ENCODE data around the gene SLC6A20. TPM values are rescaled to one million over a fixed set of nuclear protein-coding genes. Genes with fewer than 3 reads are reported as not detected.

SLC6A20 gene
- total RNA-seq, 1 donor from 2014 or later: not detected

DNA sequence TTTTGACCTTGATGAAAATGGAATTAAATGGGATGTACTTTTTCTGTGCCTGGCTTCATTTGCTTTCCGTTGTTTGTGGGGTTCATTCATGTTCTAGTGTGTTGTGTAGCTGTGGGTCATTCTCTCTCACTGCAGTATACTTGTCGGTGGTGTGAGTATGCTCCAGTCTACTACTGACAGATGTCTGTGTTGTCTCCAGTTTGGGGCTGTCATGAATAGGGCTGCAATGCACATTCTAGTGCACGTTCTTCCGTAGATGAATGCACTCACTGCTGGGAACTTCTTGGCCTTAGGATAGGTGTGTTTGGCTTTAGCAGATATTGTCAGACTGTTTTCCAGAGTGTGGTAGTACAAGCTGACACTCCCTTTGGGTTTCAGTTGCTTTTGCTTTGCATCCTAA is 1.7 kb upstream of the SLC6A20 start:
- Histone ChIP-seq H4K20me1 (ENCODE audit: low read depth) (peaks cover 10% of the 10 kb centered on the region), H3K79me2 (ENCODE audit: low read depth) (no peaks in the 10 kb centered on the region), H3K27me3 (peaks cover 64% of the 10 kb centered on the region), H3K4me2 (no peak overlapping the region), H3F3A (ENCODE audit: low read depth) (peaks cover 6% of the 10 kb centered on the region), H3K27ac (no peak overlapping the region), H2AFZ (replicated peaks) (no peak overlapping the region), H3K9me3 (ENCODE audit: low read depth) (no peaks in the 10 kb centered on the region), H3K4me1 (peaks cover 6% of the 10 kb centered on the region), H3K9ac (no peak overlapping the region), H3K4me3 (no peak overlapping the region), H3K36me3 (no peaks in the 10 kb centered on the region)
- H3K27ac Mint-ChIP-seq: no peak overlapping the region
- no peak for TF ChIP-seq EZH2phosphoT487 (IDR thresholded peaks at IDR 0.05)
- TF ChIP-seq, protein P1, sequence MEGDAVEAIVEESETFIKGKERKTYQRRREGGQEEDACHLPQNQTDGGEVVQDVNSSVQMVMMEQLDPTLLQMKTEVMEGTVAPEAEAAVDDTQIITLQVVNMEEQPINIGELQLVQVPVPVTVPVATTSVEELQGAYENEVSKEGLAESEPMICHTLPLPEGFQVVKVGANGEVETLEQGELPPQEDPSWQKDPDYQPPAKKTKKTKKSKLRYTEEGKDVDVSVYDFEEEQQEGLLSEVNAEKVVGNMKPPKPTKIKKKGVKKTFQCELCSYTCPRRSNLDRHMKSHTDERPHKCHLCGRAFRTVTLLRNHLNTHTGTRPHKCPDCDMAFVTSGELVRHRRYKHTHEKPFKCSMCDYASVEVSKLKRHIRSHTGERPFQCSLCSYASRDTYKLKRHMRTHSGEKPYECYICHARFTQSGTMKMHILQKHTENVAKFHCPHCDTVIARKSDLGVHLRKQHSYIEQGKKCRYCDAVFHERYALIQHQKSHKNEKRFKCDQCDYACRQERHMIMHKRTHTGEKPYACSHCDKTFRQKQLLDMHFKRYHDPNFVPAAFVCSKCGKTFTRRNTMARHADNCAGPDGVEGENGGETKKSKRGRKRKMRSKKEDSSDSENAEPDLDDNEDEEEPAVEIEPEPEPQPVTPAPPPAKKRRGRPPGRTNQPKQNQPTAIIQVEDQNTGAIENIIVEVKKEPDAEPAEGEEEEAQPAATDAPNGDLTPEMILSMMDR (IDR thresholded peaks at IDR 0.05): no peak
- TF ChIP-seq EZH2 (IDR thresholded peaks at IDR 0.05): no peak
- peaks cover 7% of the 10 kb centered on the region for H3K4me1 Mint-ChIP-seq
- DNase-seq (ENCODE audit: low spot score): no peak
- H3K27me3 Mint-ChIP-seq (ENCODE audit: insufficient read depth, low read depth): peaks cover 48% of the 10 kb centered on the region
- H3K9me3 Mint-ChIP-seq: no peaks in the 10 kb centered on the region
- H3K36me3 Mint-ChIP-seq: no peaks in the 10 kb centered on the region
- H3K4me3 Mint-ChIP-seq: no peak overlapping the region

DNA sequence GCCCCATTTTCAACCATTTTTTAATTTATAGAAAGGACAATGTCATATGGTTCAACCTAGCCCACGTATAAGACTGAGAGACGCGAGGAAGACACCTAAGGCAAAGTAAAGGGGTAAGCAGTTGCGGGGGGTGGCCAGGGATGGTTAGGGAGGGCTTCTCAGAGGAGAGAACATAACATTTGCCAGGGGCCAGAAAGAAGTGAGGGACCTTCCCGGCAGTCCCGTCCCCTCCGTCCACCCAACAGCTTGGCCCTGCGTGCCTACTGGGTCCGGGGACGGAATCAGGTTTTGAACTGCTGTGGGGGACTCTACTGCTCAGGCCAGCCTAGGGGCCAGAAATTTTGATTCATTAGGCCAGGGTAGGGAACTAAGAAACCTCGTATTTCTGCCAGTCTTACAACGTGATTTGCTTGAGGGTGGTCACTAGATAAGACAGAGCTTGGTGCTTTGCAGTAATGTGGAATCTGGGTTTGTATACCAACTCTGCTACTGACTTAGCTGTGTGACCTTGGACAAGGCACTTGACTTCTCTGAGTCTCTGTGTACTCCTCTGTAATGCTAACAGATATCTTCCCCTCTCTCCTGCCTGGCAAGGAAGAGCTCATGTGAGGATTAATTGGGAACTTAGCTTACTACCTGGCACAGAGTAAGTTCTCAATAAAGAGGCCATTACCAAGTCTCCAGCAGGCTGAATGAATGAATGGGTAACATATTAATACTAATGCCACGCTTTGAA is 734 bp upstream of the SLC6A20 start:
- no peak for DNase-seq (ENCODE audit: low spot score)
- no peaks in the 10 kb centered on the region for H3K36me3 ChIP-seq
- H3K9ac ChIP-seq: no peak overlapping the region
- peak overlapping the region; percentile 78 for H3K4me3 Mint-ChIP-seq
- no peak overlapping the region for H3K27ac Mint-ChIP-seq
- H4K20me1 ChIP-seq (ENCODE audit: low read depth): peaks cover 10% of the 10 kb centered on the region
- H3K36me3 Mint-ChIP-seq: no peaks in the 10 kb centered on the region
- H3K79me2 ChIP-seq (ENCODE audit: low read depth): no peaks in the 10 kb centered on the region
- peak overlapping the region; percentile 30 for H2AFZ ChIP-seq (replicated peaks)
- H3K27ac ChIP-seq: no peak overlapping the region
- H3K9me3 Mint-ChIP-seq: no peaks in the 10 kb centered on the region
- peaks cover 7% of the 10 kb centered on the region for H3K4me1 Mint-ChIP-seq
- peaks cover 48% of the 10 kb centered on the region for H3K27me3 Mint-ChIP-seq (ENCODE audit: insufficient read depth, low read depth)
- H3K4me3 ChIP-seq: peak overlapping the region; percentile 53
- H3K4me1 ChIP-seq: peaks cover 6% of the 10 kb centered on the region
- TF ChIP-seq, protein P1 (IDR thresholded peaks at IDR 0.05): no peak
- TF ChIP-seq EZH2 (IDR thresholded peaks at IDR 0.05) (no peak), EZH2phosphoT487 (IDR thresholded peaks at IDR 0.05) (no peak)
- H3F3A ChIP-seq (ENCODE audit: low read depth): peaks cover 6% of the 10 kb centered on the region
- peaks cover 71% of the 10 kb centered on the region for H3K27me3 ChIP-seq
- peak overlapping the region; percentile 88 for H3K4me2 ChIP-seq
- no peaks in the 10 kb centered on the region for H3K9me3 ChIP-seq (ENCODE audit: low read depth)

DNA sequence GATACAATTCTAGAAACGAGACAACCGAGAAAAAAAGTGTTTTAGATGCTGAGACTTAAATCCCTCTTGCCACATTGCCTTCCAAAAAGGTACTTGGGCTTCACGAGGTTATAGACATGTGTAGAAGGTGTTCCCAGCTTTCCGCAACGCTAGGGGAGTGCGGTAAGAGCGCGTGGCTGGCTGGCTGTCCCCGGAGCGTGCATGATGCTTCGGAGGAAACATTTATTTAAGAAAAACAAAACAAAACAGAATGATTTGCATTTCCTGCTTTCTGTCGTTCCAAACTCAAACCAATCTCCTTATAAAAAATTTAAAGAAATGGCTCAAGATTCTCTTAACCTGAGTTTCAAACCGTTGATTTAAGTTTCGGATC is 841 bp downstream of the SLC6A20 start:
- TF ChIP-seq EZH2phosphoT487 (IDR thresholded peaks at IDR 0.05) (no peak), EZH2 (IDR thresholded peaks at IDR 0.05) (no peak)
- TF ChIP-seq, protein P1 (IDR thresholded peaks at IDR 0.05): no peak
- Histone ChIP-seq H3K27ac (no peak overlapping the region), H3F3A (ENCODE audit: low read depth) (peaks cover 6% of the 10 kb centered on the region), H3K36me3 (no peaks in the 10 kb centered on the region), H3K79me2 (ENCODE audit: low read depth) (no peaks in the 10 kb centered on the region), H3K27me3 (peaks cover 71% of the 10 kb centered on the region), H2AFZ (replicated peaks) (no peak overlapping the region), H3K4me3 (peak overlapping the region; percentile 53), H4K20me1 (ENCODE audit: low read depth) (peaks cover 10% of the 10 kb centered on the region), H3K4me1 (peaks cover 6% of the 10 kb centered on the region), H3K9me3 (ENCODE audit: low read depth) (no peaks in the 10 kb centered on the region), H3K4me2 (peak overlapping the region; percentile 88), H3K9ac (no peak overlapping the region)
- Mint-ChIP-seq H3K9me3 (peaks cover 3% of the 10 kb centered on the region), H3K4me1 (peaks cover 7% of the 10 kb centered on the region), H3K36me3 (no peaks in the 10 kb centered on the region), H3K27me3 (ENCODE audit: insufficient read depth, low read depth) (peaks cover 54% of the 10 kb centered on the region), H3K27ac (no peak overlapping the region), H3K4me3 (peak overlapping the region; percentile 75)
- DNase-seq (ENCODE audit: low spot score): peak; percentile 49

All from neural progenitor cell (in vitro differentiated cells).